GM12892 (cell line): ENCODE results near the gene ZBTB9.

Source experiments
- POLR2A ChIP-seq: IDR thresholded peaks from 2 replicates; pipeline ENCODE4 v1.6.1; 2011; ENCODE audit warnings: low read depth, low read length, control low read depth
- POLR2AphosphoS5 ChIP-seq: IDR thresholded peaks from 2 replicates; pipeline ENCODE4 v1.6.1; 2011; ENCODE audit warnings: low read depth, low read length, control low read depth
- TAF1 ChIP-seq: IDR thresholded peaks from 2 replicates; pipeline ENCODE4 v1.6.1; 2011; ENCODE audit warnings: low read depth, mild to moderate bottlenecking, control low read depth, low read length, borderline replicate concordance

DNA sequence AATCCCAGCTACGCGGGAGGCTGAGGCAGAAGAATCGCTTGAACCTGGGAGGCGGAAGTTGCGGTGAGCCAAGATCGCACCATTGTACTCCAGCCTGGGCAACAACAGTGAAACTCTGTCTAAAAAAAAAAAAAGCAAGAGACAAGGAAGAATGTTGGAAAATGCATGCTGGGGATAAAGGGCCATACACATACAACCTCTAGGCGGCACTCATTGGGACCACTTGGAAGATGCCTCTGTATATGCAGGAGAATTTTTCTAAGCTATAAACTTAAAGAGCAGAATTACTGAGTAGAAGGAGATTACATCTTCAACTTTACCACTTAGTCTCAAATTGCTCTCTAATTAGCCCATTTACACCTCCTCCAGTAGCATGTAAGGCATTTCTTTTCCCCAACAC, 42.8 kb downstream of the ZBTB9 start:
- no peak for TF ChIP-seq POLR2A
- TF ChIP-seq POLR2AphosphoS5, result no peak
- no peak for TF ChIP-seq TAF1
